ENCODE results near the gene SLMAP.

Gene SLMAP

GRCh38 chr3:57896691-57897090 is 140.6 kb downstream of the SLMAP start:
- no peak for DNase-seq

DNA sequence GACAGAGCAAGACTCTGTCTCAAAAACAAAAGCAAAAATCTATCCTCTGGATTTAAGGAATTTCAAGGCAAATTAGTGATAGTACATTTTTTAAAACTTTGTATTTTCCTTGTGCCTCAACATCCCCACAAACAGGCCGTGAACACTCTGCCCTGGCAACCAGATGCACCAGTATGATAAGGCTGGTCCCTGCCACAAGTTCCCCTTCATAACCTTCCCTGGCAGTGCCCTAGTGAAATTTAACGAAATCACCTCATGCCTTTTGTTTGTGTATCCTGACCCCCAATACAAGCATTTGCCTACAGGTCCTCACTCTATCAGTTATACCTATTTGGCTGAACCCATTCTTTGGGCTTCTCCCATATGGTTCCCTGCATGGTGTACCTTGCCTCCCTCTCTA is 144.7 kb downstream of the SLMAP start:
- DNase-seq, result no peak

- no peak for DNase-seq
These were observed 147.2 kb downstream of the SLMAP start for GRCh38 chr3:57903124-57903890.

- no peak for DNase-seq
These were observed 154.9 kb downstream of the SLMAP start for GRCh38 chr3:57910990-57911389.

GRCh38 chr3:57911593-57911992 is 155.5 kb downstream of the SLMAP start:
- no peak for DNase-seq

- no peak for DNase-seq
These were observed 161.5 kb downstream of the SLMAP start for GRCh38 chr3:57917601-57918000.

- no peak for DNase-seq
These were observed 162.2 kb downstream of the SLMAP start for GRCh38 chr3:57918123-57918837.

DNA sequence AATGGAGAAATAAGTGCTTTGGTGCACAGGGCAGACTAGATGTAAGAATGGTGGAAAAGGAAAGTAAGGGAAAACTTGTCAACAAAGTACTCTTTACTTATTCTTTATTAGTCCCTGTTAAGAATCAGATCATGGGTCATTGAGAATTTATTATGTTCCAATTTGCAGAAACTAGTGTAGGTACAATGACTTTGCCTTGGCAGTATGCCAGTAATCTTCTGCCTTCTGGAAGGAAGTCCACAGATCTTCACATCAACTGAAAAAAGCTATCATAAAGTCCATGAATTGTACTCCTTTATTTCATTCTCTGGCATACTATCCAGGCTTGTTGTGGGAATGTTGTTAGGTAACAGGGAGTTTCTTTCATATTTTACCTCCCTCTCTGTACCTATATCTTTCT is 163.9 kb downstream of the SLMAP start:
- DNase-seq, result no peak

GRCh38 chr3:57923101-57923500 is 167.0 kb downstream of the SLMAP start:
- DNase-seq, result no peak

GRCh38 chr3:57923752-57924151 is 167.6 kb downstream of the SLMAP start:
- no peak for DNase-seq

GRCh38 chr3:57927166-57927565 is 171.1 kb downstream of the SLMAP start:
- DNase-seq, result no peak

- DNase-seq, result no peak
These were observed 171.8 kb downstream of the SLMAP start for GRCh38 chr3:57927916-57928315.

- no peak for DNase-seq
These were observed 172.4 kb downstream of the SLMAP start for GRCh38 chr3:57928511-57928910.

- no peak for DNase-seq
These were observed 173.9 kb downstream of the SLMAP start for GRCh38 chr3:57929988-57930387.

- DNase-seq, result no peak
These were observed 177.5 kb downstream of the SLMAP start for GRCh38 chr3:57933602-57934001.

GRCh38 chr3:57934373-57934772 is 178.3 kb downstream of the SLMAP start:
- no peak for DNase-seq

DNA sequence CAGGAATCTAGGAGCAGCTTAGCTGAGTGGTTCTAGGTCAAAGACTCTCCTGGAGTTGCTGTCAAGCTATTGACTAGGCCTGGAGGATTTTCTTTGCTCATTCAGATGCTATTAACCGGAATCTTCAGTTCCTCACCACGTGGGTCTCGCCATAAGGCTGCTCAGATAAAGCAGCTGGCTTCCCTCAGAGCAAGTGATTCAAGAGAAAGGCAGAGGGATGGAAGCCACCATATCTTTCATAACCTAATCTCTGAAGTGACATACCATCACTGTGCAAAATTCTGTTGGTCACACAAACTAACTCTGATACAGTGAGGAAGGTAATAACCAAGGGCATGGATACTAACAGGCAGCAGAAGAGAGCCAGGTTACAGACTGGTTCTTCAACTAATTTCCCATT is 179.4 kb downstream of the SLMAP start:
- DNase-seq, result no peak

DNA sequence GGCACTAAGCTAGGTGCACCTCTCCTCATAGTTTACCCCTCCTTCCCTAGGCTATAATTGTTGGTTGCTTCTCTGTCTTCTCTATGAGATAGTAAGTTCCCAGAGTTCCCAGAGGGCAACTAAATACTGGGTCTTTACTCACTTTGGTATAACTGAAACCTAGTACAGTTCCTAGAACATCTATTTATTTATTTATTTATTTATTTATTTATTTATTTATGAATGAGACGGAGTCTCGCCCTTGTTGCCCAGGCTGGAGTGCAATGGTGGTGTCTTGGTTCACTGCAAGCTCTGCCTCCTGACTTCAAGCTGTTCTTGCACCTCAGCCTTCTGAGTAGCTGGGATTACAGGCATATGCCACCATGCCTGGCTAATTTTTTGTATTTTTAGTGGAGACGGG is 181.0 kb downstream of the SLMAP start:
- DNase-seq, result no peak

- no peak for DNase-seq
These were observed 183.7 kb downstream of the SLMAP start for GRCh38 chr3:57939775-57940174.

DNA sequence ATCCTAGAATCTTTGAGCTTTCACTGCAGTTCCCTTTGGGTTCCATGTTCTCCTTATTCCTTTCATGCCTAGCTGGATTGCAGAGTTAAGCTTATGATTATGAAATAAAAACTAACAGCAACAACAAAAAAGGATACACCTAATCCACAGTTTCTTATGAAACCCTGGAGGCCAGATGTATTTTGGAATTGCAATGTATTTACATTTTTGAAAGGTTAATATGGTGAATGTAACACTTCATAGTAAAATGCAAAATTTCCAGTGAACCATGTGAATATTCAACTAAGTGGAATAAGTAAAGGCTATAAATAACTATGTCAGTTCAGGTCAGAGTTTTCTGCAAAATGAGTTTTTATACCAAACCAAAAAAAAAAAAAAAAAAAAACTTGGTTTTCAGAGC is 186.3 kb downstream of the SLMAP start:
- no peak for DNase-seq

DNA sequence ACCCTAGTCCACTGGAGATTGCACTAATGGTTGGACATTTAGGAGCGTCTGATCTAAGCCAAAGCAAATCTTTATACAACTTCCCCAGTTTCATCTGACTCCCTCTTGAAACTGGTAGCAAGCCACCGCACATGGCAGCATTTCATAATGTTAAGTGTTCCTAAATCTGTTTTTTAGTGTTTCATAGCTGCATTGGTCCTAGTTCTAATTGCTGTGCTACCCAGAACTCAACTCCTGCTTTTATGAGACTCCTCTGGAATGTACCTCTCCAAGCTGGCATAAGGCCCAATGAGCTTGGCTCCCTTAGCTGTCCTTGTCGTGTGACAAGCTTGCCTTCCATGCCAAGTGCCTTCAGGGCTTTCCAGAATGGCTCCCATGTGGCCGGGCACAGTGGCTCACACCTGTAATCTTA is 186.8 kb downstream of the SLMAP start:
- DNase-seq, result no peak

- DNase-seq, result no peak
These were observed 187.7 kb downstream of the SLMAP start for GRCh38 chr3:57943525-57944495.

DNA sequence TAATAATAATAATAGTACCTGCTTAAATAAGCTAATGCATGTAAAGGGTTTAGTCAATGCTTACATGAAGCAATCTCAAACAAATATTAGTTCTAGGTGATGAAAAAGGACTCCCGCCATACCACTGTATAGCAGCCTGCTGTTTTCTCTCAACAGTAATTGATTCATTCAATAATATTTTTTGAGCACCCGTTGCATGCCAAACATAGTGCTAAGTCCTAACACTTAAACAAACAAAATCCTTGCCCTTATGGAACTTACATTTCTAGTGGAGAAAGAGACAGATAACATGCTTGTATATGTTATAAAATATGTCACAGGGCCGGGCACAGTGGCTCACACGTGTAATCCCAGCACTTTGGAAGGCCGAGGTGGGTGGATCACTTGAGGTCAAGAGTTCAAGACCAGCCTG is 190.9 kb downstream of the SLMAP start:
- DNase-seq, result no peak
